NB4 (cell line): ENCODE data around the gene CNTN1.

Experiments
- MYC ChIP-seq: IDR thresholded peaks from 2 replicates; pipeline ENCODE4 v1.6.1; 2011; ENCODE audit warnings: low read depth, low read length
- TF ChIP-seq, protein P1 (sequence below): IDR thresholded peaks from one replicate; pipeline ENCODE4 v1.5.1; 2012; ENCODE audit warnings: low read depth, low read length

DNA sequence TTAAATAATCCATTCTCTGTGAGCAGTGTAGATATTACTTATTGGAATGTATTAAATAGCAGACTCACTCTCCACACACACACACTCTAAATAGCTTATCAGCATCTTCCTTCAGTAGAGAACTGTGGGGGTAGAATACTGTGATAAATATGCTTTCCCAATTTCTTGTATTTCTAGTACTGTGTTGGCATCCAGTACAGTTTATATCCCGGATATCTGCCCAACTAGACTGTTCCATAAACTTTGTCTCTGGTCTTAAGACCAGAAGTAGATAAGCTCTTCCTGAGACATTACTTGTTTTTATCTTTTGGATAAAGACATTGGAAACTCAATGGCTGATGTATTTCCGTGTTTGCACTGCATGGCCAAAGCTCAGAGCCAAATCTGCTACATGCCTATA, 359.7 kb downstream of the CNTN1 start:
- TF ChIP-seq, protein P1, sequence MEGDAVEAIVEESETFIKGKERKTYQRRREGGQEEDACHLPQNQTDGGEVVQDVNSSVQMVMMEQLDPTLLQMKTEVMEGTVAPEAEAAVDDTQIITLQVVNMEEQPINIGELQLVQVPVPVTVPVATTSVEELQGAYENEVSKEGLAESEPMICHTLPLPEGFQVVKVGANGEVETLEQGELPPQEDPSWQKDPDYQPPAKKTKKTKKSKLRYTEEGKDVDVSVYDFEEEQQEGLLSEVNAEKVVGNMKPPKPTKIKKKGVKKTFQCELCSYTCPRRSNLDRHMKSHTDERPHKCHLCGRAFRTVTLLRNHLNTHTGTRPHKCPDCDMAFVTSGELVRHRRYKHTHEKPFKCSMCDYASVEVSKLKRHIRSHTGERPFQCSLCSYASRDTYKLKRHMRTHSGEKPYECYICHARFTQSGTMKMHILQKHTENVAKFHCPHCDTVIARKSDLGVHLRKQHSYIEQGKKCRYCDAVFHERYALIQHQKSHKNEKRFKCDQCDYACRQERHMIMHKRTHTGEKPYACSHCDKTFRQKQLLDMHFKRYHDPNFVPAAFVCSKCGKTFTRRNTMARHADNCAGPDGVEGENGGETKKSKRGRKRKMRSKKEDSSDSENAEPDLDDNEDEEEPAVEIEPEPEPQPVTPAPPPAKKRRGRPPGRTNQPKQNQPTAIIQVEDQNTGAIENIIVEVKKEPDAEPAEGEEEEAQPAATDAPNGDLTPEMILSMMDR: no peak
- no peak for TF ChIP-seq MYC
